ENCODE measurements around the gene SERPINA3. TPM values are rescaled to one million over a fixed set of nuclear protein-coding genes. Genes with fewer than 3 reads are reported as not detected.

SERPINA3 gene
- total and polyA plus RNA-seq, 8 donors = 1,011 to 4,136 (median 2,518) TPM

- ATAC-seq (no peak), FAIRE-seq (no peak), DNase-seq (no peak)
- intact Hi-C loops (cut with DNase I) = no loop called here
- peaks cover 0 to 8% (median 0%) of the 10 kb centered on the region in 3 donors for H3K36me3 ChIP-seq
- H3K27me3 ChIP-seq = no peaks in the 10 kb centered on the region
- H3K4me3 ChIP-seq = no peak overlapping the region
- no peaks in the 10 kb centered on the region for H3K9me3 ChIP-seq
- TF ChIP-seq, protein P1, sequence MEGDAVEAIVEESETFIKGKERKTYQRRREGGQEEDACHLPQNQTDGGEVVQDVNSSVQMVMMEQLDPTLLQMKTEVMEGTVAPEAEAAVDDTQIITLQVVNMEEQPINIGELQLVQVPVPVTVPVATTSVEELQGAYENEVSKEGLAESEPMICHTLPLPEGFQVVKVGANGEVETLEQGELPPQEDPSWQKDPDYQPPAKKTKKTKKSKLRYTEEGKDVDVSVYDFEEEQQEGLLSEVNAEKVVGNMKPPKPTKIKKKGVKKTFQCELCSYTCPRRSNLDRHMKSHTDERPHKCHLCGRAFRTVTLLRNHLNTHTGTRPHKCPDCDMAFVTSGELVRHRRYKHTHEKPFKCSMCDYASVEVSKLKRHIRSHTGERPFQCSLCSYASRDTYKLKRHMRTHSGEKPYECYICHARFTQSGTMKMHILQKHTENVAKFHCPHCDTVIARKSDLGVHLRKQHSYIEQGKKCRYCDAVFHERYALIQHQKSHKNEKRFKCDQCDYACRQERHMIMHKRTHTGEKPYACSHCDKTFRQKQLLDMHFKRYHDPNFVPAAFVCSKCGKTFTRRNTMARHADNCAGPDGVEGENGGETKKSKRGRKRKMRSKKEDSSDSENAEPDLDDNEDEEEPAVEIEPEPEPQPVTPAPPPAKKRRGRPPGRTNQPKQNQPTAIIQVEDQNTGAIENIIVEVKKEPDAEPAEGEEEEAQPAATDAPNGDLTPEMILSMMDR (IDR thresholded peaks at IDR 0.05) = no peak
- 93 to 95% methylated on average over 8 of the region's 8 CpGs for WGBS, 2 donors
- no peak overlapping the region for H3K27ac ChIP-seq
- peaks cover 8 to 20% (median 20%) of the 10 kb centered on the region in 3 donors for H3K4me1 ChIP-seq
These were observed 20.3 kb upstream of the SERPINA3 start for GRCh38 chr14:94591871-94592270.

- intact Hi-C loops (cut with DNase I) = no loop called here
- no peak for FAIRE-seq
- DNase-seq = no peak
- Histone ChIP-seq H3K4me3 (no peak overlapping the region), H3K27ac (no peak overlapping the region), H3K9me3 (no peaks in the 10 kb centered on the region), H3K27me3 (no peaks in the 10 kb centered on the region), H3K4me1 (peaks cover 10 to 25% (median 20%) of the 10 kb centered on the region in 3 donors), H3K36me3 (peaks cover 0 to 8% (median 0%) of the 10 kb centered on the region in 3 donors)
- TF ChIP-seq, protein P1 (IDR thresholded peaks at IDR 0.05) = no peak
- no peak for ATAC-seq
These were observed 19.7 kb upstream of the SERPINA3 start for GRCh38 chr14:94592457-94592856.

- Histone ChIP-seq H3K27me3 (no peaks in the 10 kb centered on the region), H3K4me1 (peaks cover 19 to 34% (median 29%) of the 10 kb centered on the region in 3 donors), H3K9me3 (no peaks in the 10 kb centered on the region), H3K4me3 (no peak overlapping the region), H3K27ac (peak overlapping the region in 2 of 4 donors; percentile 37 to 48), H3K36me3 (peaks cover 0 to 8% (median 0%) of the 10 kb centered on the region in 3 donors)
- ATAC-seq (peak in 1 of 4 donors; percentile 20), DNase-seq (no peak), FAIRE-seq (no peak)
- intact Hi-C loops (cut with DNase I) = no loop called here
- 77 to 83% methylated on average over 3 of the region's 3 CpGs for WGBS, 2 donors
- TF ChIP-seq, protein P1 (IDR thresholded peaks at IDR 0.05) = no peak
These were observed 18.8 kb upstream of the SERPINA3 start for GRCh38 chr14:94593376-94593748.

GRCh38 chr14:94593749-94594431 is 18.3 kb upstream of the SERPINA3 start:
- intact Hi-C loops (cut with DNase I) = no loop called here
- DNase-seq (peak in 1 of 6 donors; percentile 48), FAIRE-seq (no peak), ATAC-seq (peak; percentile 14 to 72 (median 44))
- no peaks in the 10 kb centered on the region for H3K27me3 ChIP-seq
- H3K4me3 ChIP-seq = no peak overlapping the region
- H3K27ac ChIP-seq = peak overlapping the region in 2 of 4 donors; percentile 37 to 48
- WGBS, 2 donors = 70 to 75% methylated on average over 4 of the region's 4 CpGs
- peaks cover 0 to 8% (median 0%) of the 10 kb centered on the region in 3 donors for H3K36me3 ChIP-seq
- H3K4me1 ChIP-seq = peaks cover 23 to 38% (median 34%) of the 10 kb centered on the region in 3 donors
- TF ChIP-seq, protein P1 (IDR thresholded peaks at IDR 0.05) = no peak
- H3K9me3 ChIP-seq = no peaks in the 10 kb centered on the region

- WGBS, 2 donors = 91 to 94% methylated on average over 7 of the region's 7 CpGs
- no peaks in the 10 kb centered on the region for H3K27me3 ChIP-seq
- FAIRE-seq (no peak), DNase-seq (no peak), ATAC-seq (no peak)
- H3K36me3 ChIP-seq = peaks cover 0 to 8% (median 0%) of the 10 kb centered on the region in 3 donors
- H3K4me3 ChIP-seq = no peak overlapping the region
- intact Hi-C loops (cut with DNase I) = no loop called here
- no peaks in the 10 kb centered on the region for H3K9me3 ChIP-seq
- TF ChIP-seq, protein P1 (IDR thresholded peaks at IDR 0.05) = no peak
- H3K4me1 ChIP-seq = peaks cover 23 to 40% (median 36%) of the 10 kb centered on the region in 3 donors
- peak overlapping the region in 2 of 4 donors; percentile 37 to 48 for H3K27ac ChIP-seq
These were observed 17.8 kb upstream of the SERPINA3 start for GRCh38 chr14:94594441-94594840.

Data from pancreas (tissue), 10 donors.